ENCODE measurements around the gene ADNP.

The ADNP gene

GRCh38 chr20:50933589-50933988 is 2.4 kb upstream of the ADNP start:
- DNase-seq, result no peak
- intact Hi-C loops (cut with DNase I), result no loop called here

GRCh38 chr20:50932691-50933280 is 1.5 kb upstream of the ADNP start:
- intact Hi-C loops (cut with DNase I), result no loop called here
- no peak for DNase-seq

DNA sequence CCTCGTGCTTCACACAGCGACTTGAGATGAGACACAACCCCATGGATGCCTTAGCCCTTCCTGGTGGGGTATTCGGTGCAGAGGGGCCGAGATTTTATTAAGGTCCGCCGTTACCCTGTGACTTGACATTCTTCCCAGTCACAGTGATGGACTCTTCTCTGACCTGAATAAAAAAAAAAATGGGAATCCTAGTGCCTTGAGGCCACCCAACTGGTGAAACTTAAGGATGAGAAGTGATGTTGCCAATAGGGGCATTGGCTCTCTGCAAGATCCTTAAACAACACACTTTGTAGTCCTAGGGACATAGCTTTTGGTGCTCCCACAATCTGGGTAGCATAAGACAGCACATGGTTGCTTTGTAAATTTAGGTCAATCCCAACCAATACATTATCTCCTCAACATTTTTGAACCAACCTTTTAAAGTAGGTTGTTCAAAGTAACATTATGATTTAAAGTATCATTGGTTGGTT is 814 bp upstream of the ADNP start:
- DNase-seq, result no peak
- intact Hi-C loops (cut with DNase I), result no loop called here

DNA sequence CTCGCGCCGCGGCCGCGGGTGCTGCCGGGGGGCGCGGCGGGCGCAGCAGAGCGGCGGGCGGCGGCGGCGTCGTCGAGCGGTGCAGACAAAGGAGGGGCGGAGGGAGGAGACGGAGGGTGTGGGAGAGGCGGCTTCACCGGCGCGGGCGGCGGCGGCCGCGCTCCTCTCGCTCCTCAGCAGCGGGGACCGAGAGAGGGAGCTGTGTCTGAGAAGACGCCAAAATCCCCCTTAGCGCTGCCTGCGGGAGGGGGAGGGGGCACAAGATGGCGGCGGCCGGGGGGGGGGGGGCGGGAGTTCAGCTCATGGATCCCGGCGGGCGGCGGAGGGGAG is 296 bp downstream of the ADNP start:
- intact Hi-C loops (cut with DNase I), result loop anchor here (2.0 kb wide), 1 partner anchor 28 kb away; the partner anchor contains the start of genes DPM1 and MOCS3
- DNase-seq, result peak in 1 of 10 donors; percentile 12

DNA sequence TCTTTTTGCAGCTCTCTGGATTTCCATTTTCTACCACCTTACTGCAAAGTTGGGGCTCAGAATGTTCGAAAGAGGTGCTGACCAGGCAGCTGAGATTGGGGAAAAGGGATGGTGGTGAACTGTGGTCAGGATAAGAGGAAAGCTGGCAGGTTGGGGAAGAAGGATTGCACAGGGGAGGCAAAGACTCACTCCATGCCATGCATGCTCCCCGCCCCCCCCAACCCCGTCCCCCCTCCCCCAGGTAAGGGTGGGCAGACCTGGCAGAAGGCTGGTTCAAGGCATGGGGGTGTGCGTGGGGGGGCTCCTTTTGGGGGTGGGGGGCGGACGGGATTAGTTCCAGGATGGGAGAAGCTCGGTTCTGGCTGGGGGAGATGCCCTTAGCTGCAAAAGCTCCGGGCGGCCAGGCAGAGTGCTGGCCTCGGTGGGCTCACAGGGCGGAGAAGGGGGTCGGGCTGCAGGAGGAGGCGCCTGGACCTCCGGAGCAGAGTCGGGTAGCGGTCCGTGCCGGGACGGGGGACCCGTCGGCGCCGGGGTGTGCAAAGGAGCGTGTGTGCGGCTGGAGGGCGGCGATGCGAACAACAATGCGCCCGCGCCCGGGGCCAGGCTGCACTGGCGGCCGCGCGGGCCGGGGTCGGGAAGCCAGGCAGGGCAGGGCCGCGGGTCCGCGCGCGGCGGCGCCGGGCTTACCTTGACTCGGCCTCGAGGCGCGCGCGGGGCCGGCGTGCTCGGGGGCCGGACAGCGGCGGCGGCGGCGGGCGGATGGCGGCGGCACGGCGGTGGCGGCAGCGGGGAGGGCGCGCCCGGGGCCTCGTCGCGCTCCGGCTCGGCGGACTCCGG is 880 bp downstream of the ADNP start:
- peak in 5 of 10 donors; percentile 12 to 85 (median 30) for DNase-seq
- intact Hi-C loops (cut with DNase I), result loop anchor here (2.0 kb wide), 1 partner anchor 28 kb away; the partner anchor contains the start of genes DPM1 and MOCS3

GRCh38 chr20:50929299-50930138 is 1.7 kb downstream of the ADNP start:
- DNase-seq, result peak; percentile 78 to 98 (median 86)
- intact Hi-C loops (cut with DNase I), result loop anchor here (1.0 to 2.0 kb wide), 2 partner anchors 29 to 135 kb away; partner anchors contain the start of genes DPM1 and MOCS3

- intact Hi-C loops (cut with DNase I), result no loop called here
- no peak for DNase-seq
These were observed 2.8 kb downstream of the ADNP start for GRCh38 chr20:50928469-50928868.

GRCh38 chr20:50926530-50926929 is 4.7 kb downstream of the ADNP start:
- no peak for DNase-seq
- intact Hi-C loops (cut with DNase I), result no loop called here

GRCh38 chr20:50924261-50924920 is 6.8 kb downstream of the ADNP start:
- intact Hi-C loops (cut with DNase I), result no loop called here
- DNase-seq, result no peak

DNA sequence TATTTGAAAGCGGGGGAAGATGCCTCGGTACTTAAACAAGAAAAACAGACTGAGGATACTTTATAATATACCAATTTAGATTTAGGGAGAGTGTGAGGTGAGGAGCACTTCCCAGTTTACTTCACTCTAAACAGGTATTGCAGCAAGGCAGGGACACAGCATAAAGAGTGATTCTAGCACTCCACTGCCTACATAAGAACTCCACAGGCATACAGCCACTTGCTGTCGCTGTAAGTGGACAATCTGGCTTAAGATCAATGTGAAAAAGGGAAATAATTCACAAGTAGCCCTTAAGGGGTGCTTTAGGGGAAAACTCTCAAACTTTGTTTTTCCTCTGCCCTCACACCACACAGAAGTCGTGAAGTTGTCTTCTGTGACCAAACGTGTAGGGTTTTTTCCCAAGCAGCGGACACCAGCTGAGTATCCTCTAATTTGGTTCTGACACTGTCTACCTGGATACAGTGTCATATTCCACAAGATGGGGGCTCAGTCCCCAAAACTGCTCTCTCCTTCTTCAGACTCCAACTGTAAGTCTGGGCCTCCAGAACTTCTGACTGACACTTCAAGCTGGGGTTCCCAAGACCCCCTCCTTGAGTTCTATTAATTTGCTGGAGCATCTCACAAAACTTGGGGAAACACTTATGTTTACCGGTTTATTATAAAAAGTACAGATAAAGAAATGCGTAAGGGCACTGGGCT is 9.3 kb downstream of the ADNP start:
- DNase-seq, result no peak
- intact Hi-C loops (cut with DNase I), result no loop called here

GRCh38 chr20:50920997-50921396 is 10.2 kb downstream of the ADNP start:
- intact Hi-C loops (cut with DNase I), result no loop called here
- no peak for DNase-seq

- intact Hi-C loops (cut with DNase I), result no loop called here
- DNase-seq, result no peak
These were observed 11.7 kb downstream of the ADNP start for GRCh38 chr20:50919567-50919966.

DNA sequence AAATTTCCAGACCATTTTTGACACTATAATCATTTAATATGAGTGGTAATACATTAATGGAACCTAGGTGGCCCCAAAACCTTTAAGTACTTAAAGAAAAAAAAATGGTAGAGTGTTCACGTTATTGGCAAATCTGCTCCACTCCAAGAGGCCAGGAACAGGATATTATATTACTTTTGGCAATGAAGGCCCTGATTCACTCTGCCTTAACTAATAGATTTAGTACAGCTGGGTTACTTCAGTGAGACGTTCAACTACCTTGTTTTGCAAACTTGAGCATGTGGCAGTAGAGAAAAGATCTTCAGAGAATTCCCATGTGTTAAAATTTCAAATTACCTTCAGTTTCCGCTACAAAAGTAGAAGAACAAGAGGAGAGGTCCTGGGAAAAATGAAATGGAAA is 12.8 kb downstream of the ADNP start:
- intact Hi-C loops (cut with DNase I), result no loop called here
- DNase-seq, result no peak

- intact Hi-C loops (cut with DNase I), result no loop called here
- no peak for DNase-seq
These were observed 14.3 kb downstream of the ADNP start for GRCh38 chr20:50916934-50917333.

DNA sequence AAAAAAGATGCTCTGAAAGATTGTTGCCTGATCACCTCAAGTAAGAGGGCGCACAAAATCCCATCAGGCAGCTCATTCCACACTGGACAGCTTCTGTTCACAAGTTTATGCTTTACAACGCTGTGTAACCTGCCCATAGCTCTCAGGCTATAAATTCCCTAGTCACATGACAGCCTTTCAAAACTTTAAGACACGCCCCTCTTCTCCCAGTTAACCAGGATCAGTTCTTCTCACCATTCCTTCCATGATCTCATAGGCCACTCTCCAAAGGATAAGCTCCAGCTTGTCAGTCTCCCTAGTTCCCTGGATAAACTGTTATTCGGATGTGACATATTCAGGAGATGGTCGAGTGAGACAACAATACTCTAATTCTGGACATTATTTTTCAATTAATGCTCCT is 15.0 kb downstream of the ADNP start:
- no peak for DNase-seq
- intact Hi-C loops (cut with DNase I), result no loop called here

- DNase-seq, result no peak
- intact Hi-C loops (cut with DNase I), result no loop called here
These were observed 15.8 kb downstream of the ADNP start for GRCh38 chr20:50915424-50915823.

- no peak for DNase-seq
- intact Hi-C loops (cut with DNase I), result no loop called here
These were observed 17.4 kb downstream of the ADNP start for GRCh38 chr20:50913690-50914375.

- no peak for DNase-seq
- intact Hi-C loops (cut with DNase I), result no loop called here
These were observed 19.5 kb downstream of the ADNP start for GRCh38 chr20:50911716-50912115.

DNA sequence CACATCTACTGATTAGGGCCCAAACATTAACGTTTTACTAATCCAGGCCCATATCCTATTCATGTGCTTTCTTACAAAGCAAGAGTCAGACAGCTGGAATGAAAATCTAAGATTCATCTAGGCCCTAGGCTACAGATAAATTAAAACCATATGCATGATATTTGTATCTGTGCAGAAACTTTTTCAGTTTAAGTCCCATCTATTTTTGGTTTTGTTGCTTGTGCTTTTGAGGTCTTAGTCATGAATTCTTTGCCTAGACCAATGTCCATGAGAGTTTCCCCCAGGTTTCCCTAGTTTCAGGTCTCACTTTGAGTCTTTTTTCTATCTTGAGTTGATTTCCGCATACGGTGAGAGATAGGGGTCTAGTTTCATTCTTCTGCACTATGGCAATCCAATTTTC is 20.2 kb downstream of the ADNP start:
- no peak for DNase-seq
- intact Hi-C loops (cut with DNase I), result no loop called here

Data from posterior cingulate gyrus (tissue), 11 donors.